Measurements from ENCODE around the gene CXCL10.
"Not testable (repeated sequence)": the region's sequence is repeated elsewhere in the genome, so short reads cannot be mapped to it uniquely, and the experiment has no call there.

The CXCL10 gene

GRCh38 chr4:76024065-76024464 is 768 bp upstream of the CXCL10 start:
- DNase-seq, result no peak

GRCh38 chr4:76022677-76023076 is 620 bp downstream of the CXCL10 start:
- no peak for DNase-seq

- DNase-seq, result no peak
These were observed 1.3 kb downstream of the CXCL10 start for GRCh38 chr4:76022031-76022430.

GRCh38 chr4:76017056-76017686 is 6.1 kb downstream of the CXCL10 start:
- DNase-seq, result no peak

GRCh38 chr4:76016393-76016792 is 6.9 kb downstream of the CXCL10 start:
- peak; percentile 45 for DNase-seq

- DNase-seq, result no peak
These were observed 9.8 kb downstream of the CXCL10 start for GRCh38 chr4:76013540-76013939.

GRCh38 chr4:76012388-76012801 is 10.9 kb downstream of the CXCL10 start:
- DNase-seq, result no peak

- DNase-seq, result no peak
These were observed 11.5 kb downstream of the CXCL10 start for GRCh38 chr4:76011700-76012387.

- no peak for DNase-seq
These were observed 12.2 kb downstream of the CXCL10 start for GRCh38 chr4:76011018-76011670.

GRCh38 chr4:76010576-76010975 is 12.7 kb downstream of the CXCL10 start:
- DNase-seq, result no peak

- DNase-seq, result no peak
These were observed 14.0 kb downstream of the CXCL10 start for GRCh38 chr4:76009311-76009710.

GRCh38 chr4:76007089-76007862 is 16.0 kb downstream of the CXCL10 start, which contains the start of gene CXCL9:
Gene CXCL9 (minus strand): TSS chr4:76007509. CDS start chr4:76007449, 60 bp downstream.
- DNase-seq, result no peak

GRCh38 chr4:76003620-76004019 is 19.7 kb downstream of the CXCL10 start:
- DNase-seq, result no peak

GRCh38 chr4:76003035-76003434 is 20.3 kb downstream of the CXCL10 start:
- no peak for DNase-seq

- DNase-seq, result no peak
These were observed 21.1 kb downstream of the CXCL10 start for GRCh38 chr4:76002176-76002575.

- DNase-seq, result no peak
These were observed 21.6 kb downstream of the CXCL10 start for GRCh38 chr4:76001700-76002099.

- DNase-seq, result no peak
These were observed 23.0 kb downstream of the CXCL10 start for GRCh38 chr4:76000279-76000678.

- DNase-seq, result not testable (repeated sequence)
These were observed 24.7 kb downstream of the CXCL10 start for GRCh38 chr4:75998525-75999147.

- no peak for DNase-seq
These were observed 25.4 kb downstream of the CXCL10 start for GRCh38 chr4:75997946-75998345.

- DNase-seq, result no peak
These were observed 26.2 kb downstream of the CXCL10 start for GRCh38 chr4:75997081-75997480.

- no peak for DNase-seq
These were observed 27.6 kb downstream of the CXCL10 start for GRCh38 chr4:75995727-75996126.

- no peak for DNase-seq
These were observed 30.8 kb downstream of the CXCL10 start for GRCh38 chr4:75992462-75992861.

Data from stimulated activated CD8-positive, alpha-beta memory T cell treated with anti-CD3 and anti-CD28 coated beads, Interleukin-4, amount 100 ng/mL, for 48 hours (primary cell).